BE2C (cell line): ENCODE measurements around the gene EDARADD.

ENCODE experiments used
- DNase-seq: peaks from one replicate; pipeline ENCODE4 v3.0.0-alpha.2; 2020
- H3K27me3 ChIP-seq: fragments of 250-450 bp; sonication (Bioruptor Pico); 2 replicates; pipeline ENCODE4 v1.5.1; 2020; ENCODE audit warnings: mild to moderate bottlenecking
- H3K36me3 ChIP-seq: fragments of 250-450 bp; sonication (Bioruptor Pico); 2 replicates; pipeline ENCODE4 v1.5.1; 2020; ENCODE audit warnings: mild to moderate bottlenecking
- H3K4me1 ChIP-seq: fragments of 250-450 bp; sonication (Bioruptor Pico); 2 replicates; pipeline ENCODE4 v1.5.1; 2020
- H3K4me3 ChIP-seq: 2 replicates; pipeline ENCODE4 v1.5.1; 2011; ENCODE audit warnings: low read depth, low read length
- H3K9me3 ChIP-seq: fragments of 250-450 bp; sonication (Bioruptor Pico); 2 replicates; pipeline ENCODE4 v1.5.1; 2020
- CTCF ChIP-seq: IDR thresholded peaks from 2 replicates; pipeline ENCODE4 v1.5.1; 2012; ENCODE audit warnings: mild to moderate bottlenecking, low read depth, low read length

Gene EDARADD

GRCh38 chr1:236492378-236492777 is 98.3 kb downstream of the EDARADD start:
- Histone ChIP-seq H3K9me3 (no peaks in the 10 kb centered on the region), H3K27me3 (no peaks in the 10 kb centered on the region), H3K36me3 (no peaks in the 10 kb centered on the region), H3K4me1 (no peaks in the 10 kb centered on the region), H3K4me3 (no peak overlapping the region)
- no peak for DNase-seq
- no peak for TF ChIP-seq CTCF

- H3K9me3 ChIP-seq: no peaks in the 10 kb centered on the region
- H3K4me1 ChIP-seq: no peaks in the 10 kb centered on the region
- no peak for DNase-seq
- TF ChIP-seq CTCF: no peak
- no peak overlapping the region for H3K4me3 ChIP-seq
- no peaks in the 10 kb centered on the region for H3K27me3 ChIP-seq
- no peaks in the 10 kb centered on the region for H3K36me3 ChIP-seq
These were observed 100.0 kb downstream of the EDARADD start for GRCh38 chr1:236494082-236494481.

GRCh38 chr1:236494586-236495466 is 100.7 kb downstream of the EDARADD start:
- no peak for TF ChIP-seq CTCF
- no peak overlapping the region for H3K4me3 ChIP-seq
- DNase-seq: no peak
- no peaks in the 10 kb centered on the region for H3K4me1 ChIP-seq
- no peaks in the 10 kb centered on the region for H3K36me3 ChIP-seq
- H3K9me3 ChIP-seq: no peaks in the 10 kb centered on the region
- no peaks in the 10 kb centered on the region for H3K27me3 ChIP-seq

- Histone ChIP-seq H3K9me3 (no peaks in the 10 kb centered on the region), H3K4me3 (no peak overlapping the region), H3K27me3 (no peaks in the 10 kb centered on the region), H3K4me1 (no peaks in the 10 kb centered on the region), H3K36me3 (no peaks in the 10 kb centered on the region)
- no peak for DNase-seq
- TF ChIP-seq CTCF: no peak
These were observed 101.5 kb downstream of the EDARADD start for GRCh38 chr1:236495467-236496112.

- Histone ChIP-seq H3K4me3 (no peak overlapping the region), H3K4me1 (no peaks in the 10 kb centered on the region), H3K36me3 (no peaks in the 10 kb centered on the region), H3K27me3 (no peaks in the 10 kb centered on the region), H3K9me3 (no peaks in the 10 kb centered on the region)
- no peak for TF ChIP-seq CTCF
- DNase-seq: no peak
These were observed 103.8 kb downstream of the EDARADD start for GRCh38 chr1:236497908-236498307.

- no peak for TF ChIP-seq CTCF
- H3K36me3 ChIP-seq: no peaks in the 10 kb centered on the region
These were observed 107.0 kb downstream of the EDARADD start for GRCh38 chr1:236501093-236501492.

More at GRCh38 chr1:236501093-236501492, 107.0 kb downstream of the EDARADD start:
- H3K4me3 ChIP-seq: no peak overlapping the region
- DNase-seq: no peak
- 0 out of 2 replicates have a peak, but pooled peaks cover 3% of the 10 kb centered on the region for H3K27me3 ChIP-seq
- H3K4me1 ChIP-seq: no peaks in the 10 kb centered on the region
- no peaks in the 10 kb centered on the region for H3K9me3 ChIP-seq
